HTR-8/SVneo (cell line): ENCODE data around the gene LRRC41.
"Not testable (repeated sequence)": the region's sequence is repeated elsewhere in the genome, so short reads cannot be mapped to it uniquely, and the experiment has no call there.

Experiments
- DNase-seq: peaks from one replicate; pipeline ENCODE4 v3.0.0; 2011; ENCODE audit warnings: low spot score, mixed read lengths; ENCODE audit not compliant: insufficient read length
- FAIRE-seq: peaks from 2 replicates; lab custom pipeline; 2011; peaks lifted over from hg19 to GRCh38; lab: Jason Lieb, UNC

Gene LRRC41

DNA sequence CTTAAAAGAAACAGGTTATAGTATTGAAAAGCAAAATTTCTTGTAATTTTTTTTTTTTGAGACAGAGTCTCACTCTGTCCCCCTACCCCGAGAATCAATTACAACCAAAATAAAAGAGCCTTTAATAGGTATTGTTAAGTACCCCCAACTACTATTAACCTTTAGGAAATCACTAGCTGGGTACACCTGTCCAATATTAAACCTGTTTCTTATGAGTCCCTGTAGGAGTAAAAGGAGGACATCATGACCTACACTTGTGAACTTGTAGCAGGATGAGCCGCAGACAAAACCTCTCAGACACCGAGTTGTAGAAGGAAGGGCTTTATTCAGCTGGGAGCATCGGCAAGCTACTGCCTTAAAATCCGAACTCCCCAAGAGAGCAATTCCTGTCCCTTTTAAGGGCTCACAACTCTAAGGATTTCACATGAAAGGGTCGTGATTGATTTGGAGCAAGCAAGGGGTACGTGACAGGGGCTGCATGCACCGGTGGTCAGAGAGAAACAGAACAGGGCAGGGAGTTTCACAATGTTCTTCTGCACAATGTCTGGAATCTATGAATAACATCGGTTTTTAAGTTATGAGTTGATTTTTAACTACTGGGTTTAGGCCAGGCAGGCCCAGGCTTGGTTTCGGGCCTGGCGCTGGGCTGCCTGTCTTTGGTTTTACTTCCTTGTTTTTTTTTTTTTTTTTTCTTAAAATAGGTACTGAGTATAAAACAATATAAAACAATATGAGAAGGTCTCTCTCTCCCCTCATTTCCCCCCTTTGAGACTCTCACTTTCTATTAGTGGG, 22.1 kb upstream of the LRRC41 start:
- DNase-seq, FAIRE-seq: not testable (repeated sequence)

DNA sequence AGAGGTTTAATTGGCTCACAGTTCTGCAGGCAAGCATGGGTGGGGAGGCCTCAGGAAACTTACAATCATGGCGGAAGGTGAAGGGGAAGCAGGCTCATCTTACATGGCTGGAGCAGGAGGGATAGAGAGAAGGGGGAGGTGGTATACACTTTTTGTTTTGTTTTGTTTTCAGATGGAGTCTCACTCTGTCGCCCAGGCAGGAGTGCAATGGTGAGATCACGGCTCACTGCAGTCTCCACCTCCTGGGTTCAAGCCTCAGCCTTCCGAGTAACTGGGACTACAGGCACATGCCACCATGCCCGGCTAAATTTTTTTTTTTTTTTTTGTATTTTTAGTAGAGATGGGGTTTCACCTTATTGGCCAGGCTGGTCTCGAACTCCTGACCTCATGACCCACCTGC, 18.8 kb upstream of the LRRC41 start:
- not testable (repeated sequence) for FAIRE-seq

DNA sequence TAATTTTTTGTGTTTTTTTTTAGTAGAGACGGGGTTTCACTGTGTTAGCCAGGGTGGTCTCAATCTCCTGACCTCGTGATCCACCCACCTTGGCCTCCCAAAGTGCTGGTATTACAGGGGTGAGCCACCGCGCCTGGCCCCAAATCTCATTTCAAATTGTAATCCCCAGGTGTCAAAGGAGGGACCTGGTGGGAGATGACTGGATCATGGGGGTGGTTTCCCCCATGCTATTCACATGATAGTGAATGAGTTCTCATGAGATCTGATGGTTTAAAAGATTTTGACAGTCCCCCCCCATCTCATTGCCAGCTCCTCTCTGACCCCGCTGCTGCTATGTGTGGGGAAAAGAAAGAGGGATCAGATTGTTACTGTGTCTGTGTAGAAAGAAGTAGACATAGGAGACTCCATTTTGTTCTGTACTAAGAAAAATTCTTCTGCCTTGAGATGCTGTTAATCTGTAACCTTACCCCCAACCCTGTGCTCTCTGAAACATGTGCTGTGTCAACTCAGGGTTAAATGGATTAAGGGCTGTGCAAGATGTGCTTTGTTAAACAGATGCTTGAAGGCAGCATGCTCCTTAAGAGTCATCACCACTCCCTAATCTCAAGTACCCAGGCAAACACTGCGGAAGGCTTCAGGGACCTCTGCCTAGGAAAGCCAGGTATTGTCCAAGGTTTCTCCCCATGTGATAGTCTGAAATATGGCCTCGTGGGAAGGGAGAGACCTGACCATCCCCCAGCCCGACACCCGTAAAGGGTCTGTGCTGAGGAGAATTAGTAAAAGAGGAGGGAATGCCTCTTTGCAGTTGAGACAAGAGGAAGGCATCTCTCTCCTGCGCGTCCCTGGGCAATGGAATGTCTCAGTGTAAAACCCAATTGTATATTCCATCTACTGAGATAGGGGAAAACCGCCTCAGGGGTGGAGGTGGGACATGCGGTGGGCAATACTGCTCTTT, 16.8 kb upstream of the LRRC41 start:
- not testable (repeated sequence) for FAIRE-seq, DNase-seq

More for the DNA sequence above, 18.8 kb upstream of the LRRC41 start:
- not testable (repeated sequence) for DNase-seq

DNA sequence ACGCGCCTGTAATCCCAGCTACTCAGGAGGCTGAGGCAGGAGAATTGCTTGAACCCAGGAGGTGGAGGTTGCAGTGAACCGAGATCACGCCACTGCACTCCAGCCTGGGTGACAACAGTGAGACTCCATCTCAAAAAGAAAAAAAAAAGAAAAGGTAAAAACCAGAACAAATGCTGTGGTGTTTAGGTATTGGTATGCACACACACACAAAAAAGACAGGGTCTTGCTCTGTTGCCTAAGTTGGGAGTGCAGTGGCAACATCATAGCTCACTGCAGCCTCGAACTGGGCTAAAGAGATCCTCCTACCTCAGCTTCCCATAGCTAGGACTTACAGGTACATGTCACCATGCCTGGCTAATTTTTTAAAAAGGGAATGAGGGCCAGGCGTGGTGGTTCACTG, 15.9 kb upstream of the LRRC41 start:
- FAIRE-seq, DNase-seq: not testable (repeated sequence)

DNA sequence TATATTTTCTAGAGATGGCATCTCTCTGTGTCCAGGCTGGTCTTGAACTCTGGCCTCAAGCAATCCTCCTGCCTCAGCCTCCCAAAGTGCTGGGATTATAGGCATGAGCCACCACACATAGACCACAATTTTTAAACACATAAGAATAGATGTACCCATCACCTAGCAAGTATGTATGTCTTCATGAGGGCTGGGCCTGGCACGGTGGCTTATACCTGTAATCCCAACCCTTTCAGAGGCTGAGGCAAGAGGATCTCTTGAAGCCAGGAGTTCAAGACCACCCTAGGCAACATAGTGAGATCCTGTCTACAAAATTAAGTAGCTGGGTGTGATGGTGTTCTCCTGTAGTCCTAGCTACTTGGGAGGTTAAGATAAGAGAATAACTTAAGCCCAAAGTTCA, 13.9 kb upstream of the LRRC41 start:
- FAIRE-seq (no peak), DNase-seq (no peak)

DNA sequence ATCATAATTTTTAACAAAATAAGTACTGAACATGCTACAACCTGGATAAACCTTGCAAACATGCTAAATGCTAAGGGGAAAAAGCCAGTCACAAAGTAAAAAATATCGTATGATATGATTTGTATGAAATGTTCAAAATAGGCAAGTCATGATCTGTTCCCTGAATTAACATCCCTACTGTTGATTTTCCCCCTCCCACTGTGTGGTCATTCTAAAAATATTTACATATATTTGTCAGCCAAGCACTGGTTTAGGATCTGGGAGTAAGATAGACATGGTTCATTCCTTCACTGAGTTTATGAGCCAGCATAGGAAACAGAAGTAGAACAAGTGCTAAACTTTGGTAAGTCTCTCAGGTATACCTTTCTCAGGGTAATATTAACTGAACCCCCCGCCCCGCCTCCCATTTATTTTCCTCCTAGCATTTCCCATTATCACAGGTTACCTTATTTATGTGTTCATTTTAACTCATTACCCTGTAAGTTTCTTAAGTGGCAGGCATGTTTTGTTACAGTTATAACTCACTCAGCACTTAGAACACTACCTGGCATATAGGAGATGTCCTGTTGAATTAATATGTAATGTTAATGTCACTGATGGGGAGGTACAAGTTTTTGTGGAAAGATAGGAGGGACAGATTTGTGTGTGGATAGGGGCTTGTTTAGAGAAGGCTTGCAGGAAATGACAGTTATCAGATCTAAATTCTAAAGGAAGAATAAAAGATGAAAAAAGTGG, 12.4 kb upstream of the LRRC41 start:
- DNase-seq (no peak), FAIRE-seq (no peak)

DNA sequence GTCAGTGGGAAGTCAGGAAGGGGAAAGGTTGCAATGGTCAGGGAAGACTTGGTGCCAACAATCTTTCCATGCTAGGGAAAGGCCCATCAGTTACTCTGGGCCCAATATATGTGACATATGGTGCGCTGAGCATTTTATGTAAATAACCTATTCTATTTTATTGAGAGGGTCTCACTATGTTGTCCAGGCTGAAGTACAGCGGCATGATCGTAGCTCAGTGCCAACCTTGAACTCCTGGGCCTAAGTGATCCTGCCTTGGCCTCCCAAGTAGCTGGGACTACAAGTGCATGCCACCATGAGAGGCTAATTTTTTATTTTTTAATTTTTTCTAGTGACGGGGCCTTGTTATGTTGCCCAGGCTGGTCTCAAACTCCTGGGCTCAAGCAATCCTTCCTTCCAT, 6.9 kb upstream of the LRRC41 start:
- FAIRE-seq (no peak), DNase-seq (no peak)

DNA sequence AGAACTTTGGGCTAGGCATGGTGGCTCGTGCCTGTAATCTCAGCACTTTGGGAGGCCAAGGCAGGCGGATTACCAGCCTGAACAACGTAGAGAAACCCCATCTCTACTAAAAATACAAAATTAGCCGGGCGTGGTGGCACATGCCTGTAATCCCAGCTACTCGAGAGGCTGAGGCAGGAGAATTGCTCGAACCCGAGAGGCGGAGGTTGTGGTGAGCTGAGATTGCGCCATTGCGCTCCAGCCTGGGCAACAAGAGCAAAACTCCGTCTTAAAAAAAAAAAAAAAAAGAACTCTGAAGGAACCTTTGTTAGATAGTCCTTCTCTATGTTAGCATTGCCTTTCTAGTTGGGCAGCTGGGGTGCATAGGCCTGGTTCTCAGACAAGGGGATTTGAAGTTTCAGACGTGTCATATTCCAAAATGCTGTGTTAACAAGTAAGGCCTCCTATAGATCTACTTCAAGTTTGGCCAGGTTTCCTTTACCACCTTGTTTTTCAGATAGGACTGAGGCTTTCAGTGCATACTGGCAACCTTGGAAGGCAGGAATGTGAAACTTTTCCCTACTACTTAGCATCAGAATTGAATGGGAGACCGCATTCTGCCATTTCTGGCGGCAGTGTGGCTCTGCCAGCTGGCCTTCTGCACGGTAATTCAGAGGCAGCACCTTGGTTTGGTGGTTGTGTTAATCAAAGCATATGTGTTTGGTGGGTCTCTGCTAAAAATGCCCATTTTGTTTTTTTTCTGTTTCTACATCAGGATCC, 6.2 kb upstream of the LRRC41 start:
- FAIRE-seq, result no peak
- DNase-seq, result no peak

DNA sequence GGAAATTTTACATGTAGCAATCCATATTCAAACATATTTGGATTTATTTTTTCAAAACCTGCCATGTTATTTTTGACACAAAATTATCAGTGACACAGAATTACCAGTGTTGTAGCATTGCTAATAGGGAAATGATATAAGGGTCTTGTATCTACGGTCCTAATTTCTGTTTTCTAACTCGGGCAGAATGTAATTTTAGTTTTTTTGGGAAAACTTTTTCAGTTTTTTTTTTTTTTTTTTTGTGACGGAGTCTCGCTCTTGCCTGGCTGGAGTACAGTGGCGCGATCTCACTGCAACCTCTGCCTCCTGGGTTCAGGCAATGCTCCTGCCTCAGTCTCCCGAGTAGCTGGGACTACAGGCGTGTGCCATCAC, 2.7 kb upstream of the LRRC41 start:
- FAIRE-seq, result no peak
- no peak for DNase-seq

DNA sequence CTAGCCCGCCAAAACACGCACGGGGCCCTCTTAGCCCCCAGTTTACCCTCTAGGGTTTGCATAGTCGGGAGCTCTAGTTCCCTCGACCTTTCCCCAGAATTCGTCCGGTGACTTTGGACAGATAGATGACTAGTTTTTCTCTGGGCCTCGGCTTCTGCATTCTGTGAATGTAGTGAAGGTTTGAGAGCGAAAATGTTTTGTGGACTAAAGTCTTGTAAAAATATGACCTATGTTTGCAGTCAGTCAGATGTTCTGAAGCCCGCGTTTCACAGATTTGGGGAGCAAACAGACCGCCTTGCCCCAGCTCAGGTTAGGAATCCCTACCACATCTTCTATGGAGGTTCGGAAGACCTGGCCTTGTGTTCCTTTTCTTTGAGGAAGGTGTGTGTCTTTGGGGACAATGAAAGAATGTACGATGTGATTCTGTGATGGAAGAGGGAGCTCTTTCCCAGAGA, 483 bp upstream of the LRRC41 start:
- DNase-seq (no peak), FAIRE-seq (no peak)

DNA sequence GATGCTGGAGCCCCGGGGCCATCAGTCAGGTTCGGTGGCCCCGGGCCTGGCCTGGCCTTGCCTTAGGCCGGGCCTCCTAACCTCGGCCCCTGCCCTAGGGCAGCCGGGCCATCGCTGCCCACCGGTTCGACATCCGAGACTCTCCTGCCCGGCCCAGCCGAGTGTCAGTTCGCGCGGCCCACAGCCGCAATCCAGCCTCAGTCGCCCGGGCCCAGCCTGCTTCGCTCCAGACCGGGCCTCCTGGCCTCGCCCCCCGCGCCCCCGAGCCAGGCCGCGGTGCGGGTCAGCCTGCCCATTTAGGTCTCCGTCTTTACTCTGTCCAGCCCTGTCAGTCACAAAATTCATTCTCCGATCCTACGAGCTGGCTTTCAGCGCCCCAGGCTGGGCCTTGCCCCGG, 777 bp downstream of the LRRC41 start:
- DNase-seq (no peak), FAIRE-seq (no peak)

DNA sequence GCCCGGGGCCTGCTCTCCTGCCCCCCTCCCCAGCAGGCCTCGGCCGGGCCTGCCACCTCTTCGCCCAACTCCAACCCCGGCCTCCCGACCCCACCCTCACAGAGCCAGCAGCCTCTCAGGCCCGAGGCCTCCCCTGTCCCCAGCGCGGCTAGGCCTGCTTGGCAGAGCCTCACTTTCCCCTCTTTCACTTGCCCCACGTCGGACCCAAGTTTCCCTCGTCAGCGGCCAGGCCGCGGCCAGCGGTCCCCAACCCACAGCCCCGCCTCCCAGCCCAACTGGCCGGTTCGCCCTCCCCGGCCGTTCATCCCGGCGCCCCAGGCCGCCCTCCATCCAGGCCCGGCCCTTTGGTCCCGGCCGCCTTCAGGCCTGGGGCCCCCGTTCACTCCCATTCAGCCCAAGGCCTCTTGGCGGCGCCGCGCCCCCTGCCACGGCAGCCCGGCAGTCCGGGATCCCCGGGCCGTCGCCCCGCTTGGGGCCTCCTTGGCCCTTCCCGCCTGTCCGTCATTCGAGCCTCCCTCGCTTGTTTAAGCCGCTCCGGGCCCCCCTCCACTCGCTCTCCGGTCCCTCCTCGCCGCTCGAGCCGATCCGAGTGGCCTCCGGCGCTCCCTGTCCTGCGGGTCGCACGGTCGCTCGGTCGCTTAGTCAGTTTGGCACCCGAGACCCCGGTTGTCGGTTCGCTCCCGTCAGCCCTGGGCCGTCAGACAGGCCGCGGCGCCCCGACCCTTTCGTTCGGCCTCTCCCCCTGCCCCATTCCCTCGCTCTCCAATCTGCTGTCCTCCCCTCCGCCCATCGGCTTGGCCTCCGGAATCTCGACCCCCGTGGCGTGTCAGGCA, 1.4 kb downstream of the LRRC41 start:
- FAIRE-seq, result no peak
- DNase-seq, result no peak

DNA sequence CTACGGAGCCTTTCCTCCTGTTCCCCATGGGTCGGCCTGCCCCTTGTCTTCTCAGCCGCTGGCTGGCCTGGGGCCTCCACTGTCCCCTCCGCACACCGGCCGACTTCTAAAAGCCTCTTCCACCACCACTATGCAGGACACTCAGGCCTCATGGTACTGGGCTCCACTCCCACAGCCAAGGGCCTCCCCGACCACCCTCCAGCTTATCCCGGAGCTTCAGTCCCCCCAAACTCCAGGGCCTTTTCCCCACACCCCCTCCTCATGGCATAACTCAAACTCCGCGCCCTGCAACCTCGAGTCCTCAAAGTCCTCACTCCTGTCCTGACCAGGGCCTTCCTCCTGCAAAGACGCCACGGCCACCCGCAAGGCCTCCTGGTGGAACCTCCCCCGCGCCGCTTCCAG, 2.0 kb downstream of the LRRC41 start:
- FAIRE-seq (no peak), DNase-seq (no peak)

DNA sequence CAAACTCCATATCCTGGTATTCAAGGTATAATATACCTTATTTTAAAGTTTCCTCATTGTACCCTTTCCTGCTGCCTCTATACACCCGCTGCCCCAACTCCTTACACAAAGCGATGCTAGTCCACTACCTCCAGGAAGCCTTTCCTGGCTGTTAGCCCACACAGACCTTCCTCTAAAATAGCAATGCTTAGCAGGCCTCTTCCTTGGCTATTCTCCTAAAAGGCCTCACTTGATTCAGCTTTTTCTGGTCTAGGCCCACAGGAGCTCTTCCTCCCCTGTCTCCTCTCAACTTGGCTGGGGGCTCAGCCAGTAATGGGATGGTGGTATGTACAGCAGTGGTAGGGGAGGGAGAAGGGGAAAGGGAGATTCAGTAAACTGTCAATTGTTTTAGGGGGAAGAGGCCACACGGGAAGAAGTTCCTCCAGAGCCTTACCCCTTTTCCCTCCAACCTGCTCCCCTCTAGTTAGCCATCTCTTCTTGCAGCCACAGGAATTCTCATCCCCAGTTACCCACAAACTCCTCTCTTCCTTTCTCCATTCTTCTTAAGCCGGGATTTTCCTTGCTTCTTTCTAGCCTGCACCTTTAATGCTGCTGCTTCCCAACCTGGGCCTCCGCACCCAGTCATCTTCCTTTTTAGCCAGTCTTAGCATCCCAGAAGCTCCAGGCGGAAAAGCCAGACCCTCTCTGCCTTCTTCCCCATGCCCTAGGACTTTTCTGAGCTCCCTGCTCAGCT, 2.6 kb downstream of the LRRC41 start:
- FAIRE-seq, result no peak
- no peak for DNase-seq

DNA sequence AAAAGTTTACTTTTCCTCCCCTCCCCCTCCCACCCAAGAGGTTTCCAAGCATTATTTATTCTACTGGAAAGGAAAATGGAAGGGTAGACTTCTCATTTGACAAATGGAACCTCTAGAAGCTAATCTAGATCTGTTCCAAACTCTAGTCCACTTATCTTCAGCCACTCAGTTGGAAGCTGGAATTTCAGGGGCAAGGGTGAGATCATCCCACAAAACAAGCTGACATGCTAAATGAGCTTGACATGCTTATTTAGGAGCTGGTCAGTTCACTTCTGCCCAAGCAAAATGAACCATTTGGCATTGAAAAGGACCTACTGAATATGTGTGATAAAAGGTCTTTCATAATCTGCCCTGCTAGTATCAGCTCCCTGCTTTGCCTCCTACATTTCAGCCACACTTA, 5.0 kb downstream of the LRRC41 start:
- DNase-seq (no peak), FAIRE-seq (no peak)

DNA sequence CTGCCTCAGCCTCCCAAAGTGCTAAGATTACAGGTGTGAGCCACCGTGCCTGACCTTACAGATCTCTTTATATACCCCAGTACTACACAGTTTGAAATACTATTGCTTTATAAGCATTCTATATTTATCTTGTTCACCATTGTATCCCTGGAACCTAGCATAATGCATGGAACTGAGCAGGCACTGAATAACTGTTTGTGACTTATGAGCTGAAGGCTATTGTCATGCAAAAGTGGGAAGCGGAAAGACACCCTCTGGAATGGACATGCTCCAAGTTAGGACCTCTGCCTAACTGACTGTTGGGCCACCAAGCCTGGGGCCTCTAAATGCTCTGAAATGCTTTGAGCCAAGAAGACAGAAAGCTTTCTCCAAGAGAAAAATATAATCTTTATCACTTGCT, 8.1 kb downstream of the LRRC41 start:
- FAIRE-seq (no peak), DNase-seq (no peak)

DNA sequence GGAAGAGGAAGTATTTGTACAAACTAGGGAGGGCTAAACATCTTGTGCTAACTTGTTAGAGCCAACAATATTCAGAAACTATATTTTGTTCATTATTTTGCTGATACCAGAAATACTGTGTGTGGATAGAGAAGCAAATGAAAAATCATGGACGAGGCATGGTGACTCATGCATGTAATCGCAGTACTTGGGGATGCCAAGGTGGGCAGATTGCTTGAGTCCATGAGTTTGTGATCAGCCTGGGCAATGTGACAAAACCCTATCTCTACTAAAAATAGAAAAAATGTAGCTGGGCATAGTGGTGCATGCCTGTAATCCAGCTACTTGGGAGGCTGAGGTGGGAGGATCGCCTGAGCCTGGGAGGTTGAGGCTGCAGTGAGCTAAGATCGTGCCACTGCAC, 13.4 kb downstream of the LRRC41 start:
- DNase-seq (no peak), FAIRE-seq (no peak)

DNA sequence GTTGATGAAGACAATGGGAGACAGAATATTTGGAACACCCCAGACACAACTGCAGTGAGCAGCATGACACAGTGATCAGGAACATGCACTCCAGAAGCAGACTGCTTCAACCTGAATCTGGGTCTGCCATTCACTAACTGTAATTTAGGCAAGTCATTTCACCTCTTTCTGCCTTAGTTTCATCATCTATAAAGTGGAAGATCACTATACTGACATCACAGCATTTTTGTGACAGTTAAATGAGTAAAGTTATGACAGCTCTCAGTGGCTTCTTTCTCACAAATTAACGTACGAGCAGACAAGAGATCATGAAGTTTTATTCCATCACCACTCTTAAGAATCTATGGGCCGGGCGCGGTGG, 14.3 kb downstream of the LRRC41 start:
- DNase-seq (no peak), FAIRE-seq (no peak)
